ENCODE data around the gene MRPS10.

Gene MRPS10

DNA sequence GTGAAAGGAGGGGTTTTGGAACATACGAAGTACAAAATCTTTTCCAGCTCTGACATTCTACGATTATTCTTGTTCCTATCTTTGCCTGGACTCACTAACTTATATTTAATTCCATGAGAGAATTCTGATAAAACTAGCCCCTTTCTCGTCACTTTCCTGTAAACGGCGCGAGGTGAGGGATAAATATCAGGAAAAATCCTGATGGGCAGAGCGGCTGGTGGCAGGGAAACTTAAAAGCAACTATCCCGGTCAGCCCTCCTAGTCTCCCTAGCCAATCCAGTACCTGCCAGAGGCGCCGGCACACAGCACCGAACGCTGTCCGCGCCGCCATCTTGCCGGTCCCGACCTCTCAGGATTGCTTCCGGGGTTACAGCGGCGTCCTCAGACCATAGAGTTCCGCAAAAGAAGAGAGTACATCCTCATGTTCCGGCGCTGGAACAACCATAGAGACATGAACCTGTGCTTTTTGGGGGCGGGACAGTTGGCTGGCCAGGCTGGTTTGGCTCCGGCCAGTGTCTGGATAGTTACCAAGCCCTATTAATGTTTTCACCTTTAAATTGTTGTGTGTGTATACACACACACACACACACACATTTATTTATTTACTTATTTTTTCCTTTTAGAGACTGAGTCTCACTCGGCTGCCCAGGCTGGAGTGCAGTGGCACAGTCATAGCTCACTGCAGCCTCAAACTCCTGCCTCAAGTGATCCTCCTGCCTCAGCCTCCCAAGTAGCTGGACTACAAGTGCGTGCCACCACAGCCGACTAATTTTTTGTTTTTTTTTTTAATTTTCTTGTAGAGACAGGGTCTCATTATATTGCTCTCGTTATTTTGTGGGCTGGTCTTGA, at the start of gene MRPS10:
TSS of gene MRPS10 (minus strand) at position 343 of the 849 bp plus-strand sequence. CDS start at position 331, 12 bp downstream.
- peak; percentile 83 for DNase-seq

DNA sequence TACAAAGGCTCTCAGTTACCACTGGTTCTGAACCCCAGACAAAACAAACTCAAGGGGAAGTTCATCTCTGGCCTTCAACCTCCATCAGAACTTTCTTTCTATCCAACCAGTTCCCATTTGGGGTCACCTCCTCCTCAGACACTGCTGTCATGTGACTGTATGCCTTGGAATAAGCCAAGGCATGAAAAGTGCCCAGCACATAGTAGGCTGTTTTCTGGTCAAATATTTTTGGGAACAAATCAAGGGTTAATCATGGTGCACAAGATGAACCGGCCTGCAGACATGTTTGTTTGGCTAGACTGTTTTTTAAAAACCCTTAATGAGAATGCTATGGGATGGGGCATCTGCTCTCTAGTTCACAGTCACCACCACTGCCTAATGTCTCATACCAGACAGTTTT, 48.9 kb upstream of the MRPS10 start:
- DNase-seq = no peak

DNA sequence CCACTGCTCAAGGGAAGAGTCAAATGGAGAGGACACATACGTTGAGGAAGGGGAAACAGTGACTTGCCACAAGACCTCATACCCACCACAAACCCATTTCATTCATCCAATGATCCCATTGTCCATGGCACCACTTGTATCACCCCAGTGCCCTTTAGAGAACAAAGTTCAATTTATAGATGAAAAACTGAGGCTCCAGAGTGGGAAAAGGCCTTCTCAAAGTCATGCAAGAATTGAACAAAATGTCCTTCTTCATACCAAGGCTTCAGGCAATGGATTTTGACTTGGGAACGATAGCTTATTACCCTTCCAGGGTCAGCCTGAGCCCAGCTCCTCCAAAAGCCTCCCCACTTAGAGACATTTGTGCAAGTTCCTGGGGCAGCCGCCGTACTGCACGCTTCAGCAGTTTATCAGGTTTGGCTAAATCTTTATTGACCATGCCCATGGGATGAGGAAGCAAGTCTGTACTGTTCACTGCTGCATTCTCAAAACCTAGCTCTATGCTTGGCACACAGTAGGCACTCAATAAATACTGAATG, 47.3 kb upstream of the MRPS10 start:
- no peak for DNase-seq

DNA sequence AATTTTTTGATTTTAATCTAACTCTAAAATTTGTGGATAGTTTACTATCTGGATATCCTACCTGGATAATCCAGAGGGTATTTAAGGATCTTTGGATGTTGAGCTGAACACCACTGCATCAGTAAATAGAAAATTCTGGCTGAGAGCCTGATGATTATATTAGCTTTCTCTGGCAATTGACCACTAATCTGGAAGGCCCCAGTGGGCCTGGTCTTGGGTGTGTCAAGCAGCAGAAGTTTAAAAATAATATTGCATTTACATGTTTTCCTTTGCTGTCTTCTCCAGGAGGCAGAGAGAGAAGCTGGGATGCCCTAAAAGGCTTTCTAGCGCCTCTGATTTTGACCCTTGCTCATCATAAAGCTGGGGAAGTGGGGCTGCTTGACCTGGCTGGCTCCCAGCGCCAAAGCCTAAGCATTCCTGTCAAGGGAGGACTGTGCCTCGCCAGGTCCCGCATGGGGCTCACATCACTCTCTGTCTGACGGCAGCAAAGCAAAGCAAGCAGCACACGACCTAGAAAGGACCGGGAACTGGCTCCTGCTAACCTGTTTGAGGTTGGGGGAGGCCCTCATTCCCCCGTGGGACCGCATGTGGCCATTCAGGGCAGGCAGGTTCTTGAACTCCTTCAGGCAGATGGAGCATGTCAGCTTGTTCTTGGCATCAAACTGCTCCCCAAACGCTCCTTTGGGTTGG, 46.6 kb upstream of the MRPS10 start:
- no peak for DNase-seq

DNA sequence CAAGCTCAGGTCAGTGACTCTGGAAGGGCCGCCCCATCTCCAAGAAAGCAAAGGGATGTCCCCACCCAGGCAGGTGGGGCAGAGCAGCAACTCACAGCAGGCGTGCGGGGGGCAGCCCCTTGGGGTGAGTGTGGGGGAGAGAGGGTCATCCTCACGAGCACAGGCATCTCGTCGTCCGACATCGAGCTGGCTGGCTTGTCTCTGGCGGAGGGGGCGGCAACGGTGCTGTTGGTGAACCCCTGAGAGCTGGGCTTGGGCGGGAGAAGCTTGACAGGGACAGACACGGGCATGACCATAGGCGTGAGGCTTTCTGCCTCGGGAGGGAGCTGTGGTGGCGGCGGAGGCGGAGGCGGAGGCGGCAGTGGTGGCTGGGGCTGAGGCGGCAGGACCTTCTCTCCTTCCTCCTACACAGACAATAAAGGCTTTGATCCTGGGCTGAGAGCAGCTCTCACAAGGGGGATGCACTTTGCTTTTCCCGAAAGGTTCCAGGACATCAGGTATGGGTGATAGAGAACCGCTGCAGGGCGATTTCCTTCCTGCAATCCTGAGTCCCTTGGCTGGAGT, 45.6 kb upstream of the MRPS10 start:
- DNase-seq = no peak

DNA sequence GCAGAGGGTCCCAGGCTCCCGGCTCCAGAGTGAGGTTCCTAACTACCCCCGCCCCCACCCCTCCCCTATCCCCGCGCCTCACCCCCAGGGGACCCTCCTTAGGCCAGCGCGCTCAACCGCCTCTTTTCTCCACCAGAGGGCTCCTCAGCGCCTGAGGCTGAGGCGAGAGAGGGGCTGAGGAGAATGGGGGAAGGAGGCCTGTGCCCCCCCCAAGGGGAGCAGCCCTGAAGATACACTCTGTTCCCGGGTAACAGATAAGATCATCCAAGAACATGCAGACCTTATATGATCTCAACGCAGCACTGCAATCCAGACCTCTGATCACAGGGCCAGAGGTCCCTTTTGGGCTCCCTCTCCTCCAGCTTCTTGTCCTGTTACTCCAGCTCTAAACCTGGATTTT, 43.3 kb upstream of the MRPS10 start:
- DNase-seq = no peak

DNA sequence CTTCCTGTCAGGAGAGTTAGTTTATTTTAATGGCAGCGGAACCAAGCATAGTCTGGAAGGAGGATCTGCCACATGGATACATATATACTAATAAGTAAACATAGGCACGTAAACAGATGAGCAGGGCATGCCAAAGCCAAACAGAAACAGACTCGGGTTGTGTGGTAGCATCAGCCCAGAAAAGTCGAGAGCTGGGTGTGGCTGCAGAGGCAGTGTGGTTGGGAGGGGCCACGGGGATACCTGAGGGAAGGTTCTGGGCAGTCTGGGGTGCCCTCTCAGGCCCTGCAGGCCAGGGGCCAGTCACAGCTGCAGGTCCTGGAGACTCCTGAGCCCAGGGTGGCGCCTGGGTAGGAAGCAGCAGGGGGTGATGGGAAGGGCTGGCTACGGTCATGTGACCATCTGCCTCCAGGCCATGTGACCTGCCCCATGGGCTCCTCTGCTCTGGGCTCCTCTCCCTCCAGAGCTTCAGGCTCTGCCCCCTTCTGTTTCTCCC, 42.8 kb upstream of the MRPS10 start:
- DNase-seq = no peak

DNA sequence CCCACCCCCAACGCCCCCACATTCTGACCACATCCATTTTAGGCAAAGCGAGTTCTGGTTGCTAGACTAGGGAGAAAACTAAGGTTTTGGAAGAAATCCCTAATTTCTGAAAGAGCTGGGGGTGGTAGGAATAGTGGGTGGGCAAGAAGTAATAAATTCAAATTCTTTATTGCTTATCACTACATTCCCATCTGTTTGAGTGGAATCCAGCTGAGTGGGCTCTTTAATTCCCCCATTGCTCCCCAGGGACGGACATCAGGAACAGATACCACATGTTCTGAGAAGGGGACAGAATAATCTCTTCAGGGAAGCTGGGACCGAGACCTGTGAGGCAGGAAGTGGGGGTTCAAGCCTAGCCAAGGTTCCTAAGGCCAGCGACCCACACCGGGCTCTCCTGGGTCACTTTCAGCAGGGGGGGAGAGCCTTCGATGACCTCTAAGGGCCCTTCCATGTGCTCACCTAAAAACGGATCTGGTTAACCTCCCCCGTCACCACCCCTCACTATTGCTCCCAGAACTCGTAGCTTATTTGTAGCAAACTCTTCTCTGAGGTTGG, 42.3 kb upstream of the MRPS10 start:
- no peak for DNase-seq

DNA sequence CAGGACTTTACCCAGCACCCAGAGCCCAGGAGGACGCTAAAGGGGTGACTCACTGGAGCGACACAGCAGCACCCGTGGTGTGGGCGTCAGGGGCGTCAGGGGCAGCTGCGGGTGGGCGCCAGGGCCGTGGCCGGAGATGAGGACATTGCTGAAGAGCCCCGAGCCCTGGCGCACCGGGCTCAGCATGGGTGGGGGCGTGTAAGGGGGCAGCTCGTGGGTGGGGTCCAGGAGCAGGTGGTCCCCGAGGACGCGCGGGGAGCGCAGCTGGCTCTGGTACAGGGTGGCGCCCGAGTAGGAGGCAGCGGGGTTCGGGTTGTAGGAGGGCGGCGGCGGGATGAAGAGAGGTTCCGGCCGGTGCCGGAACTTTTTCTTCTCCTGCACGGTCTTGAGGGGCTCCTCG, 41.6 kb upstream of the MRPS10 start:
- DNase-seq = no peak

DNA sequence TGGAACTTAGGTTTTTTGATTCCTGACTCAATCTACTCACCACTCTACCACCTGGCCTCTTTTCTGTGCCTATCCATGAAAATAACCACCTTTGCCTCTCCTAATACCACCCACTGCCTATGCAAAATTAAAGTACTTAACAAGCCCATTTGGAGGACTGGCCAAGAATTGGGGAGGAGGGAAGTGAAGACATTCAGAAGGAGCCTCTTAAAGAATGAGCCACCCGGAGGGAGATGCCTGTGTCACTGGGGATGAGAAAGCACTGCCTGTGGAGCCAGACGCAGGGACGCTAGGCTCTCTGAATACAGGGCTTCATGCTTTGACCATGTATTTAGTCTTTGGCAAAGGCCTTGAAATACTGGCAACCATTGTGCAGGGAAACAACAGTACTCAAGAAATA, 40.0 kb upstream of the MRPS10 start:
- DNase-seq = no peak

DNA sequence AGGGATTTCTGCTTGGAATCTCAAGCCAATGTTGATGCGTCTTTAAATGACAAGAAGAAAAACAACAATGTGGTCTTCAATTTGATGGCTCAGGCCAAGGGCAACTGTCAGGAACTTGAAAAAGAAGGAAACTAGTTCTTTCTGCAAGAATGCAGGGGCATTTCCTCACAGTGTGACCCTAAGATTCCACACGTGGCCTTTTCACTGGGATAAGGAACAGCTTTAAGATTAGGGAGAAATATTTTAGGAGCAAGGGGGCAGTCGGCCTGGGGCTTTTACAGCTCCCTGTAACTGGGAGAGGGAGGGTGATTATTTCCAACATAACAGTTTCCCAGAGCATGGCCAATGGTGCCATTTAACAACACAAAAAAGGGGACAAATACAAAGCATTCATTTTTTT, 39.4 kb upstream of the MRPS10 start:
- no peak for DNase-seq

DNA sequence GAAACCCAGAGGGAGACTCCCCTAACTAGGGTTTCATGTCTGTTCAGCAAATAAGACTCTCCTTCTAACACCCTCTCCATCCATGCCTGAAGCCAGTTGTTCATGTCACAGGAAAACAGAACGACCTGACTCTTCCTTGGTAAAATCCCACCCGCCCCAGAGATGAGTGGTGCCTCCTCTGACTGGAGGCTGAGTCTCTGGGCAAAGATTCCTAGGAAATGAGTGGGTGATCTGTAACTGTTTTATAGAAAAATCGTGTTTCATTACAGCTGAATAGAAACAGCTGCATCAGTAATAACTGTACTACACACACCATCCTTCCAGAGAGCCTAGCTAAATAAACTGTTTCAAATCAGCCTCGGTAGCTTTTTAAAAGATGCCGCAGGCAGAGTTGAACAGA, 37.4 kb upstream of the MRPS10 start:
- no peak for DNase-seq

DNA sequence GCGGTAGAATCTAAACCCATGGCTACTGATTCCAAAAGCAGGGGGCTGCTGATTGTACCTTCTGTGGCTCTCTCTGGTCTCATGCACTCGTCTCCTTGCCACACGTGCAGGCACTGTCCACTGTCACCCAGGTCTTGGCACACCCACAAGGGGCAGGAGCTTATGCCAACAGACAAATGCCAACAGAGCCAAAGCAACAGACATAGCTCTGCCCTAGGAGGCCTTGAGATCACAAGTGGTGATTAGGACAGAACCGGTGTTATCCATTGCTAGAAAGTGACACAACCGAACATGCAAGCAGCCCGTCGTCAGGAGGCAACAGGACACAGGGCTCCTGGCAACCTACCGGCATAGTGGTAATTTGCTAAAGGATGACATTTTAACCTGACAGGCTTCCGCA, 36.8 kb upstream of the MRPS10 start:
- no peak for DNase-seq

DNA sequence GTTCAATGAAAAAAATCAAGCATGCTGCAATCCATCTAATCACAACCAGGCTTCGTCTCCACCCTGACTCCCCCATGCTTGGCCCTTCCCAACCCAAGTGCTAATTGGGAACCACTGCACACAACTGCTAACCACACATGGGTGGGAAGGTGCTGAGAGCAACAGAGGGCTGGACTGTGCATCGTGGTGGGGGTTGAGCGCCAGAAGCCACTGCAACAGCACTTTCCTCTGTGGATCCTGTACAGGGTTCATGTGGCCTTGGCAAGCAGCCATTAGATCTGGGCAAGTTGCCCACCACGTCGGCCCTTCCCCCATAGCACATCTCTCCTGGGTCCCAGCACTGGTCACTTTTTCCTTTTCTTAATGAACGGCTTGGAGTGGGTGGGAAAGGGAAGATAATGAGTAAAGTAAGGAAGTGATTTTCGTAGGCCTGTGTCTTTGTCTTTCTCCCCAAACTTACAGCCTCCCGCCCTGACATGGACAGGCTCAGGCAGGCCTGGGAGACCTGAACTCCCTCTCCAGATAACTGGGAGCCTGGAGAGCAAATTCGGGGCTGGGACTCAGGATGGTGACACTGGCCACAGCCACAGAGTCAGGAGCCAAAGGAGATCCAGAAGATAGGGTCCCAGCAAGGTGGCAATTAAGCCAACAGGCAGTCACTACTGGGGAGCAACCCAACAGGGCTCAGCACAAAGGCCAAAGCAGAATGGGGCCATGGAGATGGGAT, 34.4 kb upstream of the MRPS10 start:
- no peak for DNase-seq

DNA sequence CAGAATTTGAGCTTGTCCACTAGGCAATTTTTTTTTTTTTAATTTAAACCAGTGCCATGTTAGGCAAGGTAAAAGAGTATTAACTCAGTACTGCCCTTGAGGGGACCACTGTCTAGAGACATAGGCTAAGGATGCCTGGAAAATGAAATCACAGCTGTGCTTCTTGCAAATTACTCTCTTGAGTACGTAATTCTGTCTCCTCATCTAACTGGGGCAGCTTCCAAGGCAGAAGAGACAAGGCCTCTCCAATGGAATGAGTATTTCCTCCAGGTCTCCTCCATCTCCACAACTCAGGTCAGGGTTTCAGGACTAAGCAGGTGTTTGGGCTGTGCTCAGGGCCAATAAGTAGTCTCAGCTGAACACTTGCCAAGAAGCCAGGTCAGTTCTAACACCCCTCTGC, 33.8 kb upstream of the MRPS10 start:
- DNase-seq = no peak

DNA sequence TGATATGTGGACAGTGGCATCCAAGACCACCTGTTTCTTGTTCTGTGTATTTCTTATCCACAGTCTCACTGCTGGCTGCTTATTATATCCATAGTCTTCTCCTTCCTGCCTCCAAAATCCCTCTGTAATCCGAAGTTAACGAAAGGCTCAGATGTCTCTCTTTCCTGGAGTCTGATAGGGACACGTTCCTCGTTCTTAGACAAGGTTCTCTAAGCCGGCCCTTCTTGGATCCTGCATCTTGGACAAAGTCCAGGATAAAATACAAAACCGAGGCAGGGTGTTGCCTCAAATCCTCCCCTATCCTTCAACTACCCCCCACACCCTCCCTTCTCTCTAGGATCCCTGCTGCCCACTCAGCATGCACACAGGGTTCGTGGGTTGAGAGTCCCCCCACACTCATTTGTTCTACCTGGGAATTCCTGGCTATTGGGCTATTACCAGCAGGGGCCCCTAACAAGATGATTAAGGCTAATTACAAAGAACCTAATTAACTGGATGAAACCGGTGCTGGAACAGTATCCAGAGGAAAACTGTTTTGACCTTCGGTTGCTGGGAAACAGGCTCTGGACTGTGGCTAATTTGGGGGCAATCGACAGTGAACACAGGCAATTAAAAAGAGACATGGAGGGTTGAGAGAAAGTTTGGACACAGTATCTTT, 32.7 kb upstream of the MRPS10 start:
- no peak for DNase-seq

DNA sequence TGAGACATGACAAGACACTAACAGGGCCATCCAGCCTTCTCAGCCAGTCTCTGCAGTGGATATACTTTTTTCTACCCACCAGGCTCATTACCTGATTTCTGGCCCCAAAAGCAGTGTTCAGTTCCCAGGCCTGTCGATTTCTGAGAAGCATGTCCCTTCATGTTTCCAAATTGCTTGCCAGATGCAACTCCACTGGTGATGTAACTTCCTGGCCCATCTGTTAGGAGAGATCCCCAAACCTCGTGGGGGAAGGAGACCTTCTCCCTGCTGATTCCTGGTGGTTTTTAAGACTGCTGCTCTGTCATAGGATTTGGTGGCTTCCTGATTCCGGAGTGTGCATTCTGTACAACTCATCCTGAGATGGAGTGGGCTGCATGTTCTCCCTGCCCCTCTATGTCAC, 31.6 kb upstream of the MRPS10 start:
- no peak for DNase-seq

DNA sequence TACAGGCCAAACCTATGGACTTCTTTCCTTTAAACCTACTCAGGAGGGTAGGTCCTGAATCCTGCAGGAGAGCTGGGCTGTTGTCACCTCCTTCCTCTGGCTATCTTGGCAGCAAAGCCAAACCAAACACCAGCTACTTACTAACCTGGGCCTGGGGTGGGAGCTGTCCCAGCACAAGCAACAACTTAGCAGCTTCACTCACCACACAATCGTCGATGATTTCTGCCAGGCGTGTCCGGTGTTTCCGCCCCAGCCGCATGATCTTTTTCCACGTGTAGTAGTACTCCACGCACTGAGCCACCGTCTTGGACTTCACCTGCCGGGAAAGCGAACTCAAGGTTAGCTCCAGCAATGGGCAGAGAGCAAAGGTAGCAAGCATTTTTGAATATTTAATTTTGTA, 25.4 kb upstream of the MRPS10 start:
- DNase-seq = no peak

DNA sequence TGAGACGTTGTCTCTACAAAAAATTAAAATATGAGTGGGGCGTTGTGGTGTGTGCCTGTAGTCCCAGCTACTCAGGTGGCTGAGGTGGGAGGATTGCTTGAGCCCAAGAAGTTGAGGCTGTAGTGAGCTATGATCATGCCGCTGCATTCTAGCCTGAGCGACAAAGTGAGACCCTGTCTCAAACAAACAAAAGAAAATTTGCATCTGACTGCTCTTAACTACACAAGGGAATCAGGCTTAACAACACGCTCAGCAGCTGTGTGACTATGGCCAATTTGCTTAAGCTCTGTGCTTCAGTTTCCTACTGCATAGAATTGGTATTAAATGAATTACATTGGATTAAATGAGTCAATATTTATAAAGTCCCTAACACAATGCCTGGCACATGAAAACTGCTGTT, 24.3 kb upstream of the MRPS10 start:
- no peak for DNase-seq

DNA sequence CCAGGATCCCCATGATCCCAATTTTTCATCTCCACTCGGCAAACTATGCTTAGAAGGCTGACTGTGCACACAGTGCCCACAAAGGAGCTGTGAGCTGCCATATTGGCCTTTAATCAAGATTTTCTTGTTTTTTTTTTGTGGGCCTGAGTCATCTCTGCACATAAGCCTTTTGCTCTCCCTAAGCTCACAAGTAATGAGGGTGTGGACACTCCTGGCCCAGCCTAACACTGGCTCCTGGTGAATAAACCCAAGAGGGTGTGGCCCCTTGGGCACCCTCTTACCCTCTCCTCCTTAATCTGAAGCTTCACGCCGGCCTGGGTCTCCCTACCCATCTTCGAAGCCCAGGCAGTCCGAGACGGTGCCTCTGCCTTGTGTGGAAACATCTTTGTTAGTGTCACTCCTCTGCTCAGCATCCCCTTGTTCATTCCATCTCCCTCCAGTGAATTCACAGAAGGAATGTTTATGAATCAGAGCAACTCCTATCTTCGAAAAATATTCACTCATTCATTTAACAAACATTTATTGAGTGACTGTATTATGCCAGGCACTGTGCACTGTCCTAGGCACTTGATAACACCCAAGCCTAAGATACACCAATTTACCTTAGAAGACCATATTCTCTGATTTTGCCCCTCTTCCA, 22.2 kb upstream of the MRPS10 start:
- no peak for DNase-seq

DNA sequence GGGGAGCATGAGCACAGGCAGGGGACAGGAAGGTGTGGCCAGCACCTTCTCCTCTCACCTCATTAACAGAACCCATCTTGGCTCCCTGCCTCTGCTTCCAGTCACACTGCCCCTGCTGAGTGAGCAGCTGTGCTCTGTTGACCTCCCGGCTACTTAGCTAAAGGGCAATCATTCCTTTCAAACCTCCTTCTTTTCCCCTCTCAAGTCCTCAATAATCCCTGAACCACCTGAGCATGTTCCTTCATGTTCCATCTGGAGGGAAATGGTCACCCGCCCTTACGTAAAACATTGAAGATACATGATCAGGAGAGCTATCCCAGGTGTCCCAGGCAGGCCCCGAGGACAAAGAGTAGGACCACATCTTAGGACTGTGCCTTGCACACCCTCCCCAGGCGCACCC, 21.7 kb upstream of the MRPS10 start:
- DNase-seq = no peak

DNA sequence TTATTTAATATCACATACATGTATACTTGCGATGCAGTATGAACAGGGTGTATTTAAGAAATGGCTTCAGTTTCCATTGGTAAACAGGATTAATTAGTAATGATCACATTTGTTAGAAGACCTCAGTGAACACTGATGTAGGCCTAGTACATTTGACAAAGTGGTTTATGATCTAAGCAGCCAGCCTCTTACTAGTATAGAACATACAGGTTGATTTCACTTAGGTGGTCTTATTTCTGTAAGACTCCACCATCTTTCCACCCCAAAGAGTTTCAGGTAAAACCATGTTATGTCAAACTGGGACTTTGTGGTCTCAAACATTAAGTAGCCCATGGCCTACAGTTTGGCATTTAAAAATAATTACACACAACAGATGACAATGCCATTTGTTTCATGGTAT, 20.2 kb upstream of the MRPS10 start:
- no peak for DNase-seq

Data from activated effector memory CD4-positive, alpha-beta T cell treated with Interleukin-2 at 50 U/mL for 16 hours (primary cell).